ENCODE data around the gene ASIC2.
A peak's percentile ranks its signal among the peaks of the same experiment; 100 is the strongest.

ASIC2 gene

GRCh38 chr17:33267851-33268548 is 25.1 kb downstream of the ASIC2 start (continued):
- TF ChIP-seq, protein P1, sequence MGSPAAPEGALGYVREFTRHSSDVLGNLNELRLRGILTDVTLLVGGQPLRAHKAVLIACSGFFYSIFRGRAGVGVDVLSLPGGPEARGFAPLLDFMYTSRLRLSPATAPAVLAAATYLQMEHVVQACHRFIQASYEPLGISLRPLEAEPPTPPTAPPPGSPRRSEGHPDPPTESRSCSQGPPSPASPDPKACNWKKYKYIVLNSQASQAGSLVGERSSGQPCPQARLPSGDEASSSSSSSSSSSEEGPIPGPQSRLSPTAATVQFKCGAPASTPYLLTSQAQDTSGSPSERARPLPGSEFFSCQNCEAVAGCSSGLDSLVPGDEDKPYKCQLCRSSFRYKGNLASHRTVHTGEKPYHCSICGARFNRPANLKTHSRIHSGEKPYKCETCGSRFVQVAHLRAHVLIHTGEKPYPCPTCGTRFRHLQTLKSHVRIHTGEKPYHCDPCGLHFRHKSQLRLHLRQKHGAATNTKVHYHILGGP (tag by site-specific recombination; IDR thresholded peaks at IDR 0.05) = no peak
- TF ChIP-seq ZNF302 (tag by site-specific recombination; IDR thresholded peaks at IDR 0.05; ENCODE audit: low read depth) (no peak), GFI1B (tag by site-specific recombination; IDR thresholded peaks at IDR 0.05) (no peak), HOXD13 (CRISPR knock-in tag; IDR thresholded peaks at IDR 0.05; ENCODE audit: borderline replicate concordance) (no peak)
- TF ChIP-seq, protein P2, sequence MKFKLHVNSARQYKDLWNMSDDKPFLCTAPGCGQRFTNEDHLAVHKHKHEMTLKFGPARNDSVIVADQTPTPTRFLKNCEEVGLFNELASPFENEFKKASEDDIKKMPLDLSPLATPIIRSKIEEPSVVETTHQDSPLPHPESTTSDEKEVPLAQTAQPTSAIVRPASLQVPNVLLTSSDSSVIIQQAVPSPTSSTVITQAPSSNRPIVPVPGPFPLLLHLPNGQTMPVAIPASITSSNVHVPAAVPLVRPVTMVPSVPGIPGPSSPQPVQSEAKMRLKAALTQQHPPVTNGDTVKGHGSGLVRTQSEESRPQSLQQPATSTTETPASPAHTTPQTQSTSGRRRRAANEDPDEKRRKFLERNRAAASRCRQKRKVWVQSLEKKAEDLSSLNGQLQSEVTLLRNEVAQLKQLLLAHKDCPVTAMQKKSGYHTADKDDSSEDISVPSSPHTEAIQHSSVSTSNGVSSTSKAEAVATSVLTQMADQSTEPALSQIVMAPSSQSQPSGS (tag by site-specific recombination; IDR thresholded peaks at IDR 0.05; ENCODE audit: low read depth) = no peak

DNA sequence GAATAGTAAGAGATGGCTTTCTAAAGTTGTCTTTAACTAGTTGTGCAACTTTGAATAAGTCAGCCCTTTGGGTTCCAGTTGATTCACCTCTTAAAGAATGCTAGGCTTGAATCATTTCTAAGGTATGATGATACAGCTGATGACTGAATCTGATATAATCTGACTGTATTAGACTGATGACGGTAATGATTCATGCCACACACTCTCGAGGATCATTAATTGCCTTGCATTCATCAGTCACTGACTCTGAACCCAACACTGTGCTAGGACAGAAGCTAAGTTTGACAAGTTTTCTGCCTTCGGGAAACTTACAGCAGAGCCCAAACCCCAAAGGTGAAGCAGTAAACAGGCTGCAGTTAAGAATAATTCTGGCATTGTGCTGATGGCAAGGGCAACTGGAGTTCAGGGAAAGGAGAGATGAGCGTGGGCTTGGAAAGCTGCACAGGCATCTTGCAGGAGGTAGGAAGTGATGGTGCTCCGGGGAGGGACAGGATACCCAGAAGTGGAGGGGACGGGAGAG is 25.8 kb downstream of the ASIC2 start:
- H3K27ac ChIP-seq (ENCODE audit: extremely low read depth, low read depth, low read length) = no peak overlapping the region
- TF ChIP-seq ZNF629 (tag by site-specific recombination; IDR thresholded peaks at IDR 0.05) (peak; percentile 40; the same call in 1 of the 2 replicates), ZNF501 (tag by site-specific recombination; IDR thresholded peaks at IDR 0.05) (no peak), ZBTB17 (tag by site-specific recombination; IDR thresholded peaks at IDR 0.05) (no peak), ZBTB21 (tag by site-specific recombination; IDR thresholded peaks at IDR 0.05) (peak; percentile 44; the same call in 1 of the 2 replicates), ZNF184 (tag by site-specific recombination; IDR thresholded peaks at IDR 0.05) (peak; percentile 50; the same call in 1 of the 2 replicates)
- TF ChIP-seq, protein P3, sequence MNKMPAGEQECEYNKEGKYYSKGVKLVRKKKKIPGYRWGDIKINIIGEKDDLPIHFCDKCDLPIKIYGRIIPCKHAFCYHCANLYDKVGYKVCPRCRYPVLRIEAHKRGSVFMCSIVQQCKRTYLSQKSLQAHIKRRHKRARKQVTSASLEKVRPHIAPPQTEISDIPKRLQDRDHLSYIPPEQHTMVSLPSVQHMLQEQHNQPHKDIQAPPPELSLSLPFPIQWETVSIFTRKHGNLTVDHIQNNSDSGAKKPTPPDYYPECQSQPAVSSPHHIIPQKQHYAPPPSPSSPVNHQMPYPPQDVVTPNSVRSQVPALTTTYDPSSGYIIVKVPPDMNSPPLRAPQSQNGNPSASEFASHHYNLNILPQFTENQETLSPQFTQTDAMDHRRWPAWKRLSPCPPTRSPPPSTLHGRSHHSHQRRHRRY (tag by site-specific recombination; IDR thresholded peaks at IDR 0.05) = no peak
- ChIA-PET POLR2A (no interaction called here), CTCF (no interaction called here)
- no peaks in the 10 kb centered on the region for H3K4me1 ChIP-seq (ENCODE audit: control insufficient read depth, insufficient read depth, low read length)
- no peaks in the 10 kb centered on the region for H3K9me3 ChIP-seq (ENCODE audit: control insufficient read depth, insufficient read depth, low read depth, low read length)
- H3K36me3 ChIP-seq (ENCODE audit: control insufficient read depth in 2 of 2, insufficient read depth in 1 of 2, low read length in 2 of 2) = no peaks in the 10 kb centered on the region
- H3K4me3 ChIP-seq (ENCODE audit: low read depth, low read length) = no peak overlapping the region

DNA sequence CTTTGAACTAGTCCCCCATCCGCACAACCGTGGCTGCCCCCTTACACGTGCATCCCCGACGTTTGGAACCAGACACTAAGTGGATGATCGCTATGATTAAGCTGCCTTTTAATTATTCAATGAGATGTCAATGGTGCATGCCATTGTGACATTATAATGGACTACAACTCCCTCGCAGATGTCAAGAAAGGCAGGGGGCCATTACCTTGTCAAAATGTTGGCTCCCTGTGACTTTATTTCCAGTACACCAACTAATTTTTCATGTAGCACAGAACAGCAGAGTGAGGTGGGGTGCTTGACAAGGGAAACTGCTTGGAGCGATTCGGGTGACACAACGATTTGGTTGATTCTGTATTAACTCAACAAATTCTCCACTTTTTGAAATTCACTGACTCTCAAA is 26.5 kb downstream of the ASIC2 start:
- H3K9me3 ChIP-seq (ENCODE audit: control insufficient read depth, insufficient read depth, low read depth, low read length) = no peaks in the 10 kb centered on the region
- no peaks in the 10 kb centered on the region for H3K36me3 ChIP-seq (ENCODE audit: control insufficient read depth in 2 of 2, insufficient read depth in 1 of 2, low read length in 2 of 2)
- POLR2A ChIA-PET = no interaction called here
- no peak overlapping the region for H3K4me3 ChIP-seq (ENCODE audit: low read depth, low read length)
- H3K4me1 ChIP-seq (ENCODE audit: control insufficient read depth, insufficient read depth, low read length) = no peaks in the 10 kb centered on the region
- TF ChIP-seq ZIC2 (tag by site-specific recombination; IDR thresholded peaks at IDR 0.05) (no peak), ZNF138 (tag by site-specific recombination; IDR thresholded peaks at IDR 0.05; ENCODE audit: borderline replicate concordance) (no peak), ZNF585B (tag by site-specific recombination; IDR thresholded peaks at IDR 0.05) (0 out of 2 replicates have a peak, but pooled peaks have one; percentile 25), MZF1 (tag by site-specific recombination; IDR thresholded peaks at IDR 0.05; ENCODE audit: borderline replicate concordance) (no peak), ZNF529 (tag by site-specific recombination; IDR thresholded peaks at IDR 0.05; ENCODE audit: insufficient replicate concordance) (no peak), ZNF654 (tag by site-specific recombination; IDR thresholded peaks at IDR 0.05; ENCODE audit: low read depth) (no peak), ZNF248 (tag by site-specific recombination; IDR thresholded peaks at IDR 0.05) (no peak)
- TF ChIP-seq, protein P4, sequence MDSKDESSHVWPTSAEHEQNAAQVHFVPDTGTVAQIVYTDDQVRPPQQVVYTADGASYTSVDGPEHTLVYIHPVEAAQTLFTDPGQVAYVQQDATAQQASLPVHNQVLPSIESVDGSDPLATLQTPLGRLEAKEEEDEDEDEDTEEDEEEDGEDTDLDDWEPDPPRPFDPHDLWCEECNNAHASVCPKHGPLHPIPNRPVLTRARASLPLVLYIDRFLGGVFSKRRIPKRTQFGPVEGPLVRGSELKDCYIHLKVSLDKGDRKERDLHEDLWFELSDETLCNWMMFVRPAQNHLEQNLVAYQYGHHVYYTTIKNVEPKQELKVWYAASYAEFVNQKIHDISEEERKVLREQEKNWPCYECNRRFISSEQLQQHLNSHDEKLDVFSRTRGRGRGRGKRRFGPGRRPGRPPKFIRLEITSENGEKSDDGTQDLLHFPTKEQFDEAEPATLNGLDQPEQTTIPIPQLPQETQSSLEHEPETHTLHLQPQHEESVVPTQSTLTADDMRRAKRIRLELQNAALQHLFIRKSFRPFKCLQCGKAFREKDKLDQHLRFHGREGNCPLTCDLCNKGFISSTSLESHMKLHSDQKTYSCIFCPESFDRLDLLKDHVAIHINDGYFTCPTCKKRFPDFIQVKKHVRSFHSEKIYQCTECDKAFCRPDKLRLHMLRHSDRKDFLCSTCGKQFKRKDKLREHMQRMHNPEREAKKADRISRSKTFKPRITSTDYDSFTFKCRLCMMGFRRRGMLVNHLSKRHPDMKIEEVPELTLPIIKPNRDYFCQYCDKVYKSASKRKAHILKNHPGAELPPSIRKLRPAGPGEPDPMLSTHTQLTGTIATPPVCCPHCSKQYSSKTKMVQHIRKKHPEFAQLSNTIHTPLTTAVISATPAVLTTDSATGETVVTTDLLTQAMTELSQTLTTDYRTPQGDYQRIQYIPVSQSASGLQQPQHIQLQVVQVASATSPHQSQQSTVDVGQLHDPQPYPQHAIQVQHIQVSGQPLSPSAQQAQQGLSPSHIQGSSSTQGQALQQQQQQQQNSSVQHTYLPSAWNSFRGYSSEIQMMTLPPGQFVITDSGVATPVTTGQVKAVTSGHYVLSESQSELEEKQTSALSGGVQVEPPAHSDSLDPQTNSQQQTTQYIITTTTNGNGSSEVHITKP (tag by site-specific recombination; IDR thresholded peaks at IDR 0.05) = no peak
- no peak overlapping the region for H3K27ac ChIP-seq (ENCODE audit: extremely low read depth, low read depth, low read length)
- CTCF ChIA-PET = no interaction called here
